SU-DHL-6 (cell line): Measurements from ENCODE around the gene KCNJ15.

ENCODE experiments used
- CTCF ChIP-seq: fragments of 200-600 bp; sonication (generic); IDR thresholded peaks from one replicate; pipeline ENCODE4 v1.5.1; 2017; ENCODE audit warnings: antibody characterized with exemption, mild to moderate bottlenecking, low read length, moderate library complexity; ENCODE audit not compliant: insufficient read depth, poor library complexity, severe bottlenecking
- EZH2phosphoT487 ChIP-seq: fragments of 200-600 bp; sonication (generic), shearing (Covaris generic); conservative IDR thresholded peaks from 2 replicates; pipeline ENCODE4 v1.6.1; 2018; ENCODE audit warnings: mild to moderate bottlenecking, antibody characterized with exemption, low read length, moderate library complexity, mixed read lengths

GRCh38 chr21:38325731-38326420 lies 69.1 kb downstream of the KCNJ15 start:
- TF ChIP-seq CTCF (no peak), EZH2phosphoT487 (no peak)
